IMR-90 (cell line): ENCODE measurements around the gene BRF1. TPM values are rescaled to one million over a fixed set of nuclear protein-coding genes. Genes with fewer than 3 reads are reported as not detected.

Experiments used
- ATAC-seq: fragments of 200-7000 bp; cut with Tn5 transposase; 2 replicates; pipeline ENCODE4 v1.9.1; 2020; ENCODE audit warnings: low read depth, mild to moderate bottlenecking, moderate library complexity
- BruUV-seq: library from RNA; stranded (reverse); fragments of 400-500 nt; replicated peaks from 2 replicates; lab custom pipeline; 2021; lab: Mats Ljungman, UMichigan
- CTCF ChIA-PET: fragments of 300-600 bp; formaldehyde crosslinking; extraction: SDS; loops from one replicate; lab custom pipeline; 2021; ENCODE audit warnings: antibody characterized with exemption; lab: Yijun Ruan, JAX
- POLR2A ChIA-PET: fragments of 300-600 bp; sonication (Branson Sonifier 250); formaldehyde crosslinking; loops from one replicate; lab custom pipeline; 2022; ENCODE audit warnings: antibody characterized with exemption; ENCODE audit not compliant: unreplicated experiment; lab: Charles Lee
- DNase-seq: peaks from one replicate; pipeline ENCODE4 v3.0.0; 2013
- H2AFZ ChIP-seq: replicated peaks from 2 replicates; pipeline ENCODE3; 2013; ENCODE audit warnings: low read length, mild to moderate bottlenecking; ENCODE audit not compliant: poor library complexity
- H2AK5ac ChIP-seq: 2 replicates; pipeline ENCODE4 v1.6.1; 2013; ENCODE audit warnings: low read depth, low read length, inconsistent platforms
- H2AK9ac ChIP-seq: replicated peaks from 2 replicates; pipeline ENCODE3; 2013; ENCODE audit warnings: mild to moderate bottlenecking, low read depth, low read length, moderate library complexity; ENCODE audit not compliant: poor library complexity
- H2BK120ac ChIP-seq: 2 replicates; pipeline ENCODE4 v1.6.1; 2013; ENCODE audit warnings: low read depth, low read length, inconsistent platforms
- H2BK15ac ChIP-seq: 3 replicates; pipeline ENCODE4 v1.6.1; 2013; ENCODE audit warnings: low read depth, low read length, inconsistent platforms
- H2BK20ac ChIP-seq: 2 replicates; pipeline ENCODE4 v1.6.1; 2013; ENCODE audit warnings: low read depth, mild to moderate bottlenecking, inconsistent platforms, low read length, moderate library complexity
- H2BK5ac ChIP-seq: 2 replicates; pipeline ENCODE4 v1.6.1; 2013; ENCODE audit warnings: mild to moderate bottlenecking, low read depth, low read length, inconsistent platforms; ENCODE audit not compliant: poor library complexity, severe bottlenecking
- H3K14ac ChIP-seq: replicated peaks from 2 replicates; pipeline ENCODE4 v1.6.1; 2013; ENCODE audit warnings: low read depth, low read length, inconsistent platforms
- H3K18ac ChIP-seq: 2 replicates; pipeline ENCODE4 v1.6.1; 2013; ENCODE audit warnings: low read depth, low read length, control low read depth
- H3K23ac ChIP-seq: 2 replicates; pipeline ENCODE4 v1.6.1; 2013; ENCODE audit warnings: low read depth, low read length, inconsistent platforms
- H3K27ac ChIP-seq: 2 replicates; pipeline ENCODE4 v1.5.1; 2013; ENCODE audit warnings: mild to moderate bottlenecking, control low read depth, low read length; ENCODE audit not compliant: insufficient read depth
- H3K27me3 ChIP-seq: 2 replicates; pipeline ENCODE4 v1.6.1; 2013; ENCODE audit warnings: low read length; ENCODE audit not compliant: control insufficient read depth, insufficient read depth
- H3K36me3 ChIP-seq: 2 replicates; pipeline ENCODE4 v1.6.1; 2013; ENCODE audit warnings: low read length, mixed read lengths; ENCODE audit not compliant: control insufficient read depth, insufficient read depth
- H3K4ac ChIP-seq: 2 replicates; pipeline ENCODE4 v1.6.1; 2013; ENCODE audit warnings: low read depth, low read length, inconsistent platforms
- H3K4me1 ChIP-seq: 2 replicates; pipeline ENCODE4 v1.6.1; 2013; ENCODE audit warnings: low read length, mixed read lengths; ENCODE audit not compliant: control insufficient read depth, insufficient read depth
- H3K4me2 ChIP-seq: 2 replicates; pipeline ENCODE4 v1.6.1; 2013; ENCODE audit warnings: low read depth, mild to moderate bottlenecking, control low read depth, low read length, moderate library complexity
- H3K4me3 ChIP-seq: 2 replicates; pipeline ENCODE4 v1.5.1; 2013; ENCODE audit warnings: low read depth, mild to moderate bottlenecking, control low read depth, low read length, moderate library complexity; ENCODE audit not compliant: insufficient read depth
- H3K56ac ChIP-seq: 2 replicates; pipeline ENCODE4 v1.6.1; 2013; ENCODE audit warnings: low read length, inconsistent platforms; ENCODE audit not compliant: insufficient read depth; ENCODE audit errors: extremely low read depth
- H3K79me1 ChIP-seq, 2 experiments: 2 replicates each; pipeline ENCODE4 v1.6.1; 2013; ENCODE audit warnings: low read length in 2 of 2, inconsistent platforms in 1 of 2, low read depth in 1 of 2
- H3K9ac ChIP-seq: 2 replicates; pipeline ENCODE4 v1.6.1; 2013; ENCODE audit warnings: low read depth, low read length, control low read depth
- H3K9me1 ChIP-seq: 2 replicates; pipeline ENCODE4 v1.6.1; 2013; ENCODE audit warnings: low read length, inconsistent platforms; ENCODE audit not compliant: insufficient read depth
- H3K9me3 ChIP-seq: 2 replicates; pipeline ENCODE4 v1.6.1; 2013; ENCODE audit warnings: low read length; ENCODE audit not compliant: control insufficient read depth, insufficient read depth
- H4K20me1 ChIP-seq: 2 replicates; pipeline ENCODE4 v1.6.1; 2013; ENCODE audit warnings: low read length, inconsistent platforms; ENCODE audit not compliant: insufficient read depth
- H4K5ac ChIP-seq: 2 replicates; pipeline ENCODE4 v1.6.1; 2013; ENCODE audit warnings: mild to moderate bottlenecking, low read depth, low read length, control low read depth
- H4K8ac ChIP-seq, 2 experiments: 2 replicates each; pipeline ENCODE4 v1.6.1; 2013; ENCODE audit warnings: low read depth in 2 of 2, low read length in 2 of 2, control low read depth in 1 of 2, inconsistent platforms in 1 of 2
- H4K91ac ChIP-seq: 2 replicates; pipeline ENCODE4 v1.6.1; 2013; ENCODE audit warnings: low read depth, low read length, inconsistent platforms; ENCODE audit not compliant: insufficient read depth
- BHLHE40 ChIP-seq: fragments of 150-350 bp; IDR thresholded peaks from 2 replicates; pipeline ENCODE4 v1.6.1; 2016; ENCODE audit warnings: mild to moderate bottlenecking, low read depth, low read length
- CEBPB ChIP-seq: IDR thresholded peaks from 2 replicates; pipeline ENCODE4 v1.6.1; 2012; ENCODE audit warnings: low read depth, low read length, improper control_type of control experiment
- CTCF ChIP-seq: conservative IDR thresholded peaks from 2 replicates; pipeline ENCODE4 v1.5.1; 2012; ENCODE audit warnings: mild to moderate bottlenecking, low read depth, low read length, improper control_type of control experiment
- ELK1 ChIP-seq: fragments of 150-350 bp; IDR thresholded peaks from 2 replicates; pipeline ENCODE4 v1.6.1; 2016; ENCODE audit warnings: low read depth, mild to moderate bottlenecking, low read length, moderate library complexity, borderline replicate concordance
- FOS ChIP-seq: fragments of 150-350 bp; IDR thresholded peaks from 2 replicates; pipeline ENCODE4 v1.6.1; 2016; ENCODE audit warnings: low read depth, low read length
- MAZ ChIP-seq: IDR thresholded peaks from 2 replicates; pipeline ENCODE4 v1.6.1; 2012; ENCODE audit warnings: low read depth, mild to moderate bottlenecking, low read length, improper control_type of control experiment, moderate library complexity, borderline replicate concordance
- MXI1 ChIP-seq: IDR thresholded peaks from 2 replicates; pipeline ENCODE4 v1.6.1; 2012; ENCODE audit warnings: low read depth, mild to moderate bottlenecking, low read length, moderate library complexity, borderline replicate concordance
- NFE2L2 ChIP-seq: fragments of 150-350 bp; IDR thresholded peaks from 2 replicates; pipeline ENCODE4 v1.6.1; 2016; ENCODE audit warnings: low read depth, mild to moderate bottlenecking, low read length
- POLR2A ChIP-seq: IDR thresholded peaks from 2 replicates; pipeline ENCODE4 v1.6.1; 2012; ENCODE audit warnings: mild to moderate bottlenecking, low read depth, low read length
- RCOR1 ChIP-seq: IDR thresholded peaks from 2 replicates; pipeline ENCODE4 v1.6.1; 2012; ENCODE audit warnings: mild to moderate bottlenecking, low read length, improper control_type of control experiment; ENCODE audit not compliant: insufficient replicate concordance
- whole genome bisulfite sequencing, 2 experiments: methylation state at CpG; one replicate each; pipeline versions ENCODE4 v1.1.5 to v1.1.7; 2013; ENCODE audit warnings: missing lambda C conversion rate in 2 of 2; ENCODE audit not compliant: insufficient read length in 1 of 2; ENCODE audit errors: extremely low coverage in 2 of 2; 5-methylcytosine and 5-hydroxymethylcytosine counted together
- dilution Hi-C: fragments of 300-500 bp; cut with HindIII; formaldehyde crosslinking; loops from one replicate; pipeline ENCODE4 v1.14.3; 2018; ENCODE audit warnings: low sequenced_read_pairs; ENCODE audit not compliant: unreplicated experiment
- in situ Hi-C: fragments of 300-500 bp; cut with MboI; formaldehyde crosslinking; loops from 3 replicates; pipeline ENCODE4 v1.14.3; 2019; ENCODE audit warnings: low sequenced_read_pairs, inconsistent platforms, mixed read lengths
- intact Hi-C: fragments of 100-400 bp; cut with micrococcal nuclease; formaldehyde crosslinking; loops from 2 replicates; pipeline ENCODE4 v1.10.0; 2022
- polyA plus RNA-seq, 3 experiments: library from polyadenylated mRNA; depleted of rRNA; stranded (reverse); fragments of >200 nt; gene quantifications; 2 replicates each; pipeline ENCODE4 v1.2.3, GENCODE V29; 2012; ENCODE audit warnings: low replicate concordance in 1 of 3
- total RNA-seq: library from RNA; depleted of rRNA; stranded (reverse); fragments of >200 nt; gene quantifications from 2 replicates; pipeline ENCODE4 v1.2.3, GENCODE V29; 2012

The BRF1 gene
- total and polyA plus RNA-seq, 2 of the 4 experiments (the other 2 are of a cell fraction) = 12.4 to 16.7 TPM

- Histone ChIP-seq H3K4me2 (no peak overlapping the region), H3K14ac (no peak overlapping the region), H3K23ac (no peak overlapping the region), H2AK9ac (no peak overlapping the region), H3K79me1 (peaks cover 0 to 7% of the 10 kb centered on the region in 2 experiments; a peak in 2 of 4 replicates), H3K9me1 (no peaks in the 10 kb centered on the region), H2BK15ac (no peak overlapping the region), H3K4ac (no peak overlapping the region), H3K56ac (no peak overlapping the region), H4K20me1 (no peaks in the 10 kb centered on the region), H4K8ac (no peak overlapping the region), H3K18ac (no peak overlapping the region), H2AK5ac (no peak overlapping the region), H3K4me1 (peaks cover 6% of the 10 kb centered on the region; the same call in 1 of the 2 replicates), H4K91ac (no peak overlapping the region), H3K9me3 (no peaks in the 10 kb centered on the region), H2AFZ (no peak overlapping the region), H3K36me3 (no peaks in the 10 kb centered on the region), H3K4me3 (no peak overlapping the region), H2BK5ac (no peak overlapping the region), H3K27me3 (no peaks in the 10 kb centered on the region), H2BK20ac (no peak overlapping the region), H3K9ac (no peak overlapping the region), H2BK120ac (no peak overlapping the region), H3K27ac (no peak overlapping the region), H4K5ac (no peak overlapping the region)
- ChIA-PET POLR2A (no interaction called here), CTCF (no interaction called here)
- no TSS peak for BruUV-seq
- ATAC-seq (no peak), DNase-seq (no peak)
- WGBS, 2 experiments = 92% methylated on average over 2 of the region's 8 CpGs; no CpG with 5 or more reads in 1 of the 2 experiments
- intact Hi-C loops (no loop called here), in situ Hi-C loops (no loop called here), dilution Hi-C loops (no loop called here)
- no peak for TF ChIP-seq ELK1
- no peak for TF ChIP-seq CEBPB
- no peak for TF ChIP-seq POLR2A
- no peak for TF ChIP-seq CTCF
- TF ChIP-seq NFE2L2 = no peak
- TF ChIP-seq MAZ = no peak
- no peak for TF ChIP-seq FOS
- TF ChIP-seq MXI1 = no peak
- no peak for TF ChIP-seq RCOR1
- no peak for TF ChIP-seq BHLHE40
These were observed 8.6 kb upstream of the BRF1 start for GRCh38 chr14:105309371-105309770.
